HuH-7.5 (cell line): ENCODE measurements around the gene FRZB.
"Not testable (repeated sequence)": the region's sequence is repeated elsewhere in the genome, so short reads cannot be mapped to it uniquely, and the experiment has no call there.

ENCODE experiments used
- DNase-seq: peaks from one replicate; pipeline ENCODE4 v3.0.0; 2011; ENCODE audit warnings: low spot score

FRZB gene

GRCh38 chr2:182866461-182867406, at the start of gene FRZB:
FRZB (minus strand) TSS chr2:182866637; CDS start chr2:182866552, 85 bp downstream.
- DNase-seq: peak; percentile 68

GRCh38 chr2:182915369-182916326, 49.2 kb upstream of the FRZB start:
- no peak for DNase-seq

GRCh38 chr2:182914852-182915251, 48.4 kb upstream of the FRZB start:
- DNase-seq: no peak

- DNase-seq: no peak
These were observed 46.6 kb upstream of the FRZB start for GRCh38 chr2:182913064-182913463.

- DNase-seq: no peak
These were observed 46.1 kb upstream of the FRZB start for GRCh38 chr2:182912518-182912915.

- no peak for DNase-seq
These were observed 45.5 kb upstream of the FRZB start for GRCh38 chr2:182911813-182912517.

GRCh38 chr2:182910965-182911364, 44.5 kb upstream of the FRZB start:
- DNase-seq: no peak

- DNase-seq: no peak
These were observed 40.8 kb upstream of the FRZB start for GRCh38 chr2:182907081-182907830.

- no peak for DNase-seq
These were observed 40.0 kb upstream of the FRZB start for GRCh38 chr2:182906454-182906853.

- DNase-seq: no peak
These were observed 38.4 kb upstream of the FRZB start for GRCh38 chr2:182904844-182905243.

GRCh38 chr2:182903566-182903965, 37.1 kb upstream of the FRZB start:
- DNase-seq: no peak

GRCh38 chr2:182901748-182902147, 35.3 kb upstream of the FRZB start:
- no peak for DNase-seq

- no peak for DNase-seq
These were observed 32.3 kb upstream of the FRZB start for GRCh38 chr2:182898718-182899117.

- DNase-seq: no peak
These were observed 30.7 kb upstream of the FRZB start for GRCh38 chr2:182897137-182897536.

GRCh38 chr2:182895798-182896197, 29.4 kb upstream of the FRZB start:
- no peak for DNase-seq

GRCh38 chr2:182895169-182895568, 28.7 kb upstream of the FRZB start:
- DNase-seq: no peak

GRCh38 chr2:182894174-182894573, 27.7 kb upstream of the FRZB start:
- DNase-seq: no peak

GRCh38 chr2:182893666-182894065, 27.2 kb upstream of the FRZB start:
- DNase-seq: no peak

- DNase-seq: not testable (repeated sequence)
These were observed 26.6 kb upstream of the FRZB start for GRCh38 chr2:182893035-182893434.

- no peak for DNase-seq
These were observed 25.2 kb upstream of the FRZB start for GRCh38 chr2:182891611-182892010.

- no peak for DNase-seq
These were observed 24.4 kb upstream of the FRZB start for GRCh38 chr2:182890773-182891378.
